ENCODE data around the gene TEX35. TPM values are rescaled to one million over a fixed set of nuclear protein-coding genes. Genes with fewer than 3 reads are reported as not detected.
"Not testable (repeated sequence)": the region's sequence is repeated elsewhere in the genome, so short reads cannot be mapped to it uniquely, and the experiment has no call there.

Gene TEX35
- total RNA-seq, 1 donor from 2014 or later, result not detected

DNA sequence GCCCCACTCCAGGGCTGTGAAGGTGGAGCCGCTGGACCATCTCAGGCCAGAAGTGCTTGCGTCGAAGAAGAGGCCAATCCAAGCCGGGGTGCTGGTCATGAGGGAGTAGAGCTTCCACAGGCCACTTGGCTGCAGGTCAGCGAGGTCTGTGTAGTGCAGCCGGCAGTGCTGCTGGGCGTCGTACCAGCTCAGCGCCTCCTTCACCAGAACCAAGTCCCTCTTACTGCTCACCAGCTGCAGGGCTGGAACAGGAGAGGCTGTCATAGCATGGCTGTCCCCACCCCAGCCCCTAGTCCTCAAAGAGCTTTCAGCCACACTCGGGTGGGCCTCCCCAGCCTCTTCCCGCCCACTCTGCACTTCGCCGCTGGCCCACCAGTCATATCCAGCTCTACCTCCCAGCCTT, 18.3 kb upstream of the TEX35 start:
- DNase-seq (ENCODE audit: low spot score), result no peak

DNA sequence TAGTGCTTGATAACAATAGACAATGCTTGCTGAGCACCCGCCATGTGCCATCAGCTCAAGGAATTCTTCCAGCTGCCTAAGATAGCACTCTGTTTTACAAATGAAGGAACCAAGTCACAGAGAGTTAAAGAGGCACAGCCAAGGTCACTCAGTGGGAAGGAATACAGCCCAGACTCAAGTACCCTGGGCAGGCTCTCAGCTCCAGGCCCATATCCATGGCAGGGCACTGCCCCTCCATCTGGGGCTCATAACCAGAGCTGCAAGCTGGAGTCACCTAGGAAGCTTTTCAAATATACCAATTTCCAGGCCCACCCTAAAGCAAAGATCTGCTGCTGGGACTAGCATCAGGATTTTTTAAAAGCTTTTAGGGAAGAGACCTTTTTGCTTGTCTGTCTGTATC, 17.8 kb upstream of the TEX35 start:
- DNase-seq (ENCODE audit: low spot score), result no peak

DNA sequence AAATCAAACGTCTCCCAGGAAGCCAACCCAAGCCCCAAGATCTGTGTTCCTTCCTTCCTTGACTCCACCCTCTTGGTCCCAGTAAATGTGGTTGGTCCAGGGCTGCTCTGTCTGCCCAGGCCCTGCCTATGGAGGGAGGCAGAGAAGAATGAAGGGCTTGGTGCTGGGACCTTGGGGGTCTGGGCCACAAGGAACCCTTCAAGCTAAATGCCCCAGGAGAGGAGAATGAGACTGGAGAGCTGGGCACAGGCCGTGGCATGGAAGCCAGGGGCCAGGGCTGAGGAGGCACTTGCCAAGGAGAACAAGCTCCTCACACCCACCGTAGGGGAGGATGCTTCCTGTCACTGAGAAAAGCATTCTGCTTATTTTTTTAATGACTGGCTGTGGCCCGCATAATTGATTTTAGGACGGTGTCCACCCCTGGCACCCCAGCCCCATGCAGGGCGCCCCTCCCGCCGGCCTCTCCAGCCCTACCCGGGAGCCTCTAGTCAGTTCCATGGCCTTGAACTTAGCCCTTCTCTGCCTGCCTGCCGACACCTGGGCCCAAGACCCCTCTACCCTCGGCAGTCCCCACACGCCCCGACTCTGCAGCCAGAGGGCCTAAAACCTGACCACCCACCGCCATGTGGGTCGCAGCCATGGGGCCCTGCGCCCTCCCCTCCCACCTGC, 17.0 kb upstream of the TEX35 start:
- DNase-seq (ENCODE audit: low spot score), result no peak

DNA sequence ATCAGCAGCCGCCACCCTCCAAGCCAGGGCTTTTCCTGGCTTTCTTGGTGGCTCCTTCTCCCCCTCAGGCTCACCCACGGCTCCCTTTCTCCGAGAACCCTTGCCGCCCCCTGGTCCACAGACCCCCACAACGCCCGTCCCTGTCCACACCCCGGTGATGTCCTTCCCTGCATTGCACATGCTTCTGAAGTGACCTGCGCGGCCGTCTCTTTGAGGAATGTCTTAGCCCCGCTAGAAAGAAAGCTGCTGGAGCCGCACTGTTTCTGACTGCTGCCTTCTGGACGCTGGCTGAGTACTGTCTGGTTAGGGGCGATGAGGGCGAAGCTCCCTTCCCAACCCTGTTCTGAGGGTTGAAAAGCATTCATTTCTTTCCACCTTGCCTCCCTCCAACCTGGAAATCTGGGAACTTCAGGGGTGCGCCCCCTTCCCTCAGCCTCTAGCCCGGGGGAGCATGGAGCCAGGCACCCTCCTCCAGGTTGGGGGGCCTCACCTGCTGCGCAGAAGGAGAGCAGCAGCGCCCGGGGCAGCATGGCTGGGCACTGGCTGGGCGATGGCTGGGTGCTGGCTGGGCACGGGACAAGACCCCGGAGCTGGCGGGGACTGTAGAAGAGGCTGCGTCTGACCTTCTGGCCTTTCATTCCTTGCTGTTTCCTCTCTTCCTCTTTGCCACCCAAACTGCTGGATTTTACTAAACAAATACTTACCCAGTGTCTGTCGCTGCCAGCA, 16.3 kb upstream of the TEX35 start, which contains the start of gene CLEC20A:
Gene CLEC20A, minus strand, starts transcription at position 555 of the 726 bp plus-strand sequence. Its CDS starts 25 bp downstream, at position 530.
- DNase-seq (ENCODE audit: low spot score), result no peak

DNA sequence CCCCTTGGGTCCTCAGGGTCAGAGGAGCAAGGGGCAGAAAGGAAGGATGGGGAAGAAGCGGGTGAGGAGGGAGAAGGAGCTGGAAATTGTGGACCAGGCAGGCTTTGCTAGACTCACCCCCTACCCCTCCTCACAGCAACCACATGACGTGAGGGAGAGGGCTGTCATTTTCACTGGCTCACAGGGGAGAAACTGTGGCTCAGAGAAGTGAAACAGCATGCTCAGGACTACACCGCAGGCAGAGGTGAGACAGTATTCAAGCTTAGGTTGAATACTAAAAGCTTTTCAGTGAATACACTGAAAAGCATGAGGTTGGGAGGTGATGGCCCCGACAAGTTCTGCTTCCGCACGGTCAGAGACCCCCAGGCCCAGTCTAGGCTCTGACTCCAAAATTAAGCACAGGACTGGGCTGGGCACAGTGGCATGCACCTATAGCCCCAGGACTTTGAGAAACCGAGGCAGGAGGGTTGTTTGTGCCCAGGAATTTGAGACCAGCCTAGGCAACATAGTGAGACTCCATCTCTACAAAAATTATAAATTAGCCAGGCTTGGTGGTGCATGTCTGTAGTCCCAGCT, 14.9 kb upstream of the TEX35 start:
- no peak for DNase-seq (ENCODE audit: low spot score)

DNA sequence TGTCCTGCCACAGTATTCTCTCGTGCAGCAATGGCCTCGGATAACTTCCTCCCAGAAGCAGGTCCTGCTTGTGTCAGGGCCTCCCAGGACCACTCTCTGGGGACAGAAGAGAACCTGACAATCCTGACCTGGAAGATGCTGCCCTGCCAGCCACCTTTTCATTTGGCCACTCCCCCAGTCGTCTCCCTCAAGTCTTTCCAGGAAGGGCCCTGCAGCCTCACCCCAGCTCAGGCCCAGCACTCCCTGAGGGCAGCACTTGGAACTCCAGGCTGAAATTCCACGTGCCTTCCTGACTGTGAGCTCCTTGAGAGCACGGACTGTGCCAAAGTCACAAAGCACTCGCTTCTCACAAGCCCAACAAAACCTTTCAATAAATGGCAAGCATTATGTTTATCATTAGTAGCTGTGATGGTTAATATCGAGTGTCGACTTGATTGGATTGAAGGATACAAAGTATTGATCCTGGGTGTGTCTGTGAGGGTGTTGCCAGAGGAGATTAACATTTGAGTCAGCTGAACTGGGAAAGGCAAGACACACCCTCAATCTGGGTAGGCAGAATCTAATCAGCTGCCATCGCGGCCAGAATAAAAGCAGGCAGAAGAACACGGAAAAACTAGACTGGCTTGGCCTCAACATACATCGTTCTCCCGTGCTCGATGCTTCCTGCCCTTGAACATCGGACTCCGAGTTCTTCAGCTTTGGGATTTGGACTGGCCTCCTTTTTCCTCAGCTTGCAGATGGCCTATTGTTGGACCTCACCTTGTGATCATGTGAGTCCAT, 13.8 kb upstream of the TEX35 start:
- no peak for DNase-seq (ENCODE audit: low spot score)

DNA sequence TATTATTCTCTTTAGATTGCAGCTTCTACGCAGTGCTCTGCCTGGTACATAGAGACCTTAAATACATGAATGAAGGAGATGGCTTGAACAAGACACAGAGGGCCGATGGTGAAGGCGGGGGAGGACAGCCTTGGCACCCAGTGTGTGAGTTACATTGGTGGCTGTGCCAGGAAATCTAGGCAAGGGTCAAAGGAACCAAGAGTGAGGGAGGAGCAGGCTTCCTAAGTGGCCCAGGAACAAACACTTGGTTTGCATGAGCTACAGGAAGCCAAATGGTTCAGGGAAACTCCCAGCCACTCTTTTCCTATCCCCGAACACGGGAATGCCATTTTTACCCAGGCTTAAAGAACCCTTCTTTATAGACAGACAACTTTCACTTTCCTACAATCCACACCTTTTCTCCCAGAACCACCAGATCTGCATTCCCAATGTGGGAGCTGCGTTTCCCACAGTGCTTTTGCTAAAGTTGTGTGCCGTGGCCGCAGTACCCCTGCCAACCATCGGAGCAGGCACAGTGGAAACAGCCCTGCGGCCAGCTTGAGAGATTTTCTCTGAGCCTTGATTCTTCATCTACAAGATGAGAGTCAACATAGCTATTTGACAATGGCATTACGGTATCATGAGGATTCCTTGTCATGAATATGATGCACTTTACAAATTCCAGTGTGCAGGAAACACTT, 12.7 kb upstream of the TEX35 start:
- DNase-seq (ENCODE audit: low spot score), result no peak

DNA sequence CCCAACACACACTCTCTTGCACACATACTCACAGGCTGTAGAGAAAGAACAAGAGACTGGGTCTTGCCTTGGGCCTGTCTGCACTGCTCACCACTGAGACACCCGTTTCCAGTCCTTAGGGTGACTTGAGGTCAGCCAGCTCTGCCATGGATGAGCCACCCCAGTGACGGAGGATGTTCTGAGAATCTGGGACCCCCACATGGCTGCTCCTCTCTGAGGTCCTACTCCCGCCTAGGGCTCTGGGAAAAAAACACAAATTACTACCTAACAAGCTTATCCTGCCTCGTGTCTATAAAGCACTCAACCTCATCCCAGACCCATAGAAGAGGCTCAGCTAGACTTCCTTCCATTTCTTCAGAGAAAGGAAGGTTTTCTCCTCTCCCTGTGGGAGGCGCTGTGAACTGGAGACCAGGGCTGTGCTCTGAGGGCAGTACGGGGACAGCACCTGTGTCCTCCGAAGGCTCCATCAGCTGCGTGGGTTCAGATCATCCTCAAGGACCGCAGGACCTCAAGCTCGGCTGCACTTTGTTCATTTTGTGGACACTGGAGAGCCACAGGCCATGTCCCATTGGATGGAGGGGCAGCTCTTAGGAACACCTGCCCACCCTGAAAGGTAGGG, 11.9 kb upstream of the TEX35 start:
- no peak for DNase-seq (ENCODE audit: low spot score)

DNA sequence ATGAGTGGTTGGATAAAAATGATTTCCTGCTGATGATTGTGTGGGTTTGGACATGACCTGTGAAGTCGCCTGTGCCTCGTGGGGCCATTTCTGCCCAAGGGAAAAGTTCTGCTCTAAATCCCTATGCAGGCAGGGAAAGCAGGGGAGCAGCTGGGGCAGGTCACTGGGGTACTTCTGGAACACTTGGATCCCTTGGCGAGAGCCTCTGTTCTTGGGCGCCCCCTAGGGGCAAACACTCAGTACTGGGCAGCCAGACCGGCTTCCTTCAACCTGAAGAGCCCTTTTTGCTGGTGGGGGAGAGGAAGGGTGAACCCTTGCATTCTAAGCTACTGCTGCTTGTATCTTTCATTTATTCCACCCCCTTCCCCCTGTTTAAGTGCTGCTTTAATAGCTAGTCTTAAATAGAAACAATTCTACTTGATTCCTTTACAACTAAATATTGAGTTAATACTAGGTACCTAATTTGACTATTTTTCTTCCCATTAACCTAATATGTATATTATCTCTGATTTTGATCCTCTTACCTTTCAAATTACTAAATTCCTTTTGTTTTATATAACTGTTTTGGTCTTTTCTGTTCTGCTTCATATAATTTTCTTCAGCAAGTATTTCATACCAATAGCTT, 11.1 kb upstream of the TEX35 start:
- DNase-seq (ENCODE audit: low spot score), result no peak

DNA sequence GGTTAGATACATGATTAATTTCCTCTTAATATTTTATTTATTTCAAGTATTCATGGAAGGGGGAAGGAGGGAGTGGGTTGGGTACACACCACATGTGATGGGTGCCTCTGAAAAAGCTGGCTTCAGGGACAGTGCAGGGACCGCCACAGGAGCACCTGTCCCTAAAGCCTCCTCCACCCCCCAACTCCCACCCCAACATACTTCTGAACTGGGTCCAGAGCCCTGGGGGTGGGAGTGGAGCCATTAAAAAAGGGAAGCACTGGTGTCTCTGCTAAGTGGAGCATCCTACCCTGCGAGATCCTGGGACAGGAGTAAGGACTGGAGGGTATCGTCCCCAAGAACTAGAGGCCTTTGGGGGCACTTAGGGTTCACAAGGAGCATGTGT, 10.6 kb upstream of the TEX35 start:
- no peak for DNase-seq (ENCODE audit: low spot score)

DNA sequence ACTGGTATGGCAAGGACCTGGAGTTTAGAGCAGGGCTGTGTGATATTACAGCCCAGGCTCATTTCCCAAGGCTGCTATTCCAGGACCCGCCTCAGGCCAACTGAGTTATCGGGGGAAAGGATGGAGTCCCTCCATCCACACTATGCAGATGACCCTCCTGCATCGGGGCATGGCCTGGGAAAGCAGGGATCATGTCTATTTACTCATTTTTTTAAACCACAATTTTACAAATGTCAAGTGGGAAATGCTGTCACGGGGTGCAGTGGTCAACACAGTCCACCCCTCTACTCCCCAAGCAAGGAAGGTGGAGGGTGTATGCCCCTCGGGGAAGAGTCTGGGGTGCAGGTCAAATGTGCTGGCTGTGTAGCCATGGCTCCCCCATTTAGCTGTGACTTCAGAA, 10.1 kb upstream of the TEX35 start:
- no peak for DNase-seq (ENCODE audit: low spot score)

DNA sequence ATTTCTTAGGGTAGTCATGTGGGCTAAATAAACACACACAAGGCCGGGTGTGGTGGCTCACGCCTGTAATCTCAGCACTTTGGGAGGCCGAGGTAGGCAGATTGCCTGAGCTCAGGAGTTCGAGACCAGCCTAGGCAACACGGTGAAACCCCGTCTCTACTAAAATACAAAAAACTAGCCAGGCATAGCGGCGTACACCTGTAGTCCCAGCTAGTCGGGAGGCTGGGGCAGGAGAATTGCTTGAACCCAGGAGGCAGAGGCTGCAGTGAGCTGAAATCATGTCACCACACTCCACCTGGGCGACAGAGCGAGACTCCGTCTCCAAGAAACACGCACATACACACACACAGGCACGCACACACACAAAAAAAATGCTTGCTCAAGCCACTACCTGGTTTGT, 9.6 kb upstream of the TEX35 start:
- not testable (repeated sequence) for DNase-seq (ENCODE audit: low spot score)

DNA sequence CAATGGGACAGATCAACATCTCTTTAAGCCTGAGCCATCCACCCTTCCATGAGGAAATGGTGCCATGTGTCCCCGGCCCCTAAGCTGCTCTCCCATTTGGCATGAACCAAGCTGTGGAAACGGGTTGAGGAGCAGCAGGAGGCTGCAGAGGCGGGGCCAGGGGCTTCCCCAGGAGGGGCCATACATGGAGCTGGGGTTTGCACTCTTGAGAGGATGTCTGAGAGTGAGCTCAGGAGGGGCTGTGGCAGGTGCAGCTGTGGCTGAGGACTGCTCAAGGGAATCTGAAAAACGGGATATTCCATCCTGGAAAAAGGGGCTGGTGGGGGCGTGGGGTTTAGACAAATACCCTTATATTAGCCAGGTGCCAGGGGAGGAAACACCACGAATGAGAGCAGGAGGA, 9.1 kb upstream of the TEX35 start:
- no peak for DNase-seq (ENCODE audit: low spot score)

DNA sequence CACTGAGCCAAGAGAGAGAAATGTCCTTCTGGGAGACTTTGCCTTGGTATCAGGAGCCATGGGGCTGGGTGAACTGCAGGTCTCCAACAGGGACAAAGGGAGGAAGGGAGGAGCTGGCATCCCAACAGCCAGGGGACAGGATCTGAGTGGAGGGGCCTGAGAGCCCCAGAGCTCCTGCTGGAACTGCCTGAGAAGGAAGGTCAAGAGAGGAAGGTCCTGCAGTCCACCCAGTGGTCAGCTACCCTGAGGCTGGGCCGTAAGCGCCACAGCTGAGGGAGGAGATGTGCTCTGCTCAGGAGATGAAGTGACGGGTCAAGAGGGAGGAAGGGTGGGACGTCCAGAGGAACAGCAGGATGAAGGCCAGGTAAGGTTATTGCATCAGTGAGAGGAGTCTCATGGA, 8.6 kb upstream of the TEX35 start:
- no peak for DNase-seq (ENCODE audit: low spot score)

DNA sequence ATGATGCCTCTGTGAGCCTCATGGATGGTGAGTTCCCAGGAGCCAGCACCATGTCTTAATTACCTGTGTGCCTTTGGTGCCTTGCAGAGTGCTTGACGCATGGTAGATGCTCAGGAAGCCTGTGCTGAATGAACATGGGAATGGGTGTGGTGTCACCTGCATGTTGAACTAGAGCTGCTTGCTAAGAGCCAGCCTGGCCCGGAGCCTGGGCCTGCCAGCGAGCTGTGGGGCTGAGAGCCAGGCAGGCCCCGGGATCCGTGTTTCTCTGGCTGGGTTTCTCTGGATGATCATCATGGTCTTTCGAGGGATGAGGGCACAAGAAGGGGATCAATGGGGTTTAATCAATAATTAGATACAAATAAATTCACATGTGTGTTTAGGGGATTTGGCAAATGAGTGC, 6.7 kb upstream of the TEX35 start:
- no peak for DNase-seq (ENCODE audit: low spot score)

DNA sequence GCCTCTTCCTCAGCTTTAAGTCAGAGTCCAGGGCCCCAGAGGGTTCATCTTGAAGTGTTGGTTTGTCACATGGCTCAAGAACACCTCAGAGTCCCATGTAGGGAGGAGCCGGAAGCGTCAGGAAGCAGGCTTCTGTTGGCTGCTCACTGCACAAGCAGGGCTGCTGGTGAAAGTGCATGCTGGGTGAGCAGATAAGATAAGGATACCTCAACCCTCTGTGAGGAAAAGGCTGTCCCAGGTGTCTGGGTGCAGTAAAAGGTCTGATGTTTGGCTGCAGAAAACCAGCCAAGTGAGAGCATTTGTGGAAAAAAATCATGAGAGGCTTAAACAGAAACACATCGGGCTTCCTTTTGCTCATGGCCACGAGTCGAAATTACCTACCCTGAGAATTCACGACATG, 6.2 kb upstream of the TEX35 start:
- no peak for DNase-seq (ENCODE audit: low spot score)

DNA sequence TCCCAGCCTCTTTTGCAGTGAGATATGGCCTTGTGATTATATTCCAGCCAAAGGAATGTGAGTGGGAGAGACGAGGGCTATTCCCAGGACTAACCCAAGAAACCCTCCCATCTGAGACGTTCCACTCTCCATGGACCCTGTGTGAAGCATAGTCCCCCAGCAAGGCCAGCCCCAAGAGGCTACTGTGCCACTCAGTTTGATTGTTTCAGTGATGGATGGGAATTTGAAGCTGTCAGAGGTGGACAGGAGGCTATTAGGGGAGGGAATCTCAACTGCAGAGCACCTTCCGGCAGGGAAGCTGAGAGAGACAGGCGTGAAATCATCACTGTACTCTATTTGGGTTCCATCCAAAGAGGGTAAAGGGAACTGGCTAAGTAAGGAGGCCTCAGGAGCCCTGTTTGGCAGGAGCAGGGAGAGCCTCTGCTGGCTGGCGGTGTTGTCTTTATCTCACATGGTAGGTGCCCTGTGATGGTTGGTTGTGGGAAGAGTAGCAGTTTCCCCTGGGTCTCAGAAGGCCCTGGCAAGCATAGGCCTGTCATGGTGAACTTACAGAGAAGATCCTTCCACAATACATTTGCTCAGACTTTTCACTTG, 3.4 kb upstream of the TEX35 start:
- no peak for DNase-seq (ENCODE audit: low spot score)

DNA sequence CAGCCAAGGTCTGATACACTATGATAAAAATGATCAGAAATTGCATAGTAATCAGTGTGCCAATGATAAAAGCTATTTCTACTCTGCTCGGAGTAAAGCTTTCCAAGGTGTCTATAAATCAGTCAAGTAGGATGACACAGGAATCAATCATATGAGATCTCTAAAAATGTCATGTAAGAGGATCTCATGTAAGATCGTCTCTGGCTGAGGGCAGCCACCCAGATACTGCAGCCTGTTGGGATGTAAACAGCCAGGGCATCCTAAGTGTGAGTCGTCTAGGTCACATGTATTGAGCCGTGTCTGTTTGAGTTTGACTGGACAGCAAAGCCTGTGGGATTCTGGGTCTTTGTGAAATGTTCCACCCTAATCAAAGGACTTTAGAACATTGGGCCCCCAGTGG, 2.8 kb upstream of the TEX35 start:
- DNase-seq (ENCODE audit: low spot score), result no peak

DNA sequence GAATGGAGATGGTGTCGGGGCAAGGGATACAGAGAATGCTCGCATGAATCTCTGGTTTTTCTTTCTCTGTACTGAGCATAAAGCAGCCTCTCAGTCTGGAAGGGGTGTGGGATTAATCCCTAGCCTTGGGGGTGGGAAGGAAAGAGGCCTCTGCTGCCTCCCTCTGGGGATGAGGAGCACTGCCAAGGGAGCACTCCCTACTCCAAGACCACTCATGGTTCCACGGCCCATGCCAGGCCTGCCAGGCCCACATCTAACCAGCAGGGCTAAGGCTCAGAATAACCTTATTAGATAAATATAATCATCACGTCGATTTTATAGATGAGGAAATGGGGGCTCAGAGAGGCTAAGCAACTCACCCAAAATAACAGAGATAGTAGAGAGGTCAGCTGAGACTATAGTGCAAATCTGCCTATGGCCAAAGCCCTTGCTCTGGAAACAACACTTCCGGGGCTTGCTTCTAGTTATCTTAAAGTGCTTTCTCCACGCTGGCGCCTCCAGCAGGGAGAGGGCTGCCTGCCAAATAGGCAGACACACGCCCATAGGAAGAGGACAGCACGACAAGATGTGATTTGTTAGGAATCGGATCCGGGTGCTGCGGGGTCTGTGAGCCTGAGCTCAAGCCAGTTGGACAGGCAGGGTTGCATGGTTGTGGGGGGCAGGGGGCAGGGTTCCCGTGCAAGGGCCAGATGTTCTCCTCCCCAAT, 522 bp downstream of the TEX35 start:
- DNase-seq (ENCODE audit: low spot score), result no peak
